LNCaP clone FGC (cell line): Measurements from ENCODE around the gene REEP6.

Experiments used
- DNase-seq: peaks from one replicate; pipeline ENCODE4 v3.0.0-alpha.2; 2011; ENCODE audit warnings: low read depth
- H3K4me3 ChIP-seq: 2 replicates; pipeline ENCODE4 v1.5.1; 2011; ENCODE audit warnings: mild to moderate bottlenecking, low read depth, low read length, control low read depth
- TF ChIP-seq, protein P1 (sequence below): IDR thresholded peaks from 2 replicates; pipeline ENCODE4 v1.5.1; 2012; ENCODE audit warnings: mild to moderate bottlenecking; ENCODE audit not compliant: control insufficient read depth, insufficient read depth; ENCODE audit errors: extremely low read depth

Gene REEP6

GRCh38 chr19:1447944-1448343 lies 43.0 kb upstream of the REEP6 start:
- DNase-seq, result no peak
- TF ChIP-seq, protein P1, sequence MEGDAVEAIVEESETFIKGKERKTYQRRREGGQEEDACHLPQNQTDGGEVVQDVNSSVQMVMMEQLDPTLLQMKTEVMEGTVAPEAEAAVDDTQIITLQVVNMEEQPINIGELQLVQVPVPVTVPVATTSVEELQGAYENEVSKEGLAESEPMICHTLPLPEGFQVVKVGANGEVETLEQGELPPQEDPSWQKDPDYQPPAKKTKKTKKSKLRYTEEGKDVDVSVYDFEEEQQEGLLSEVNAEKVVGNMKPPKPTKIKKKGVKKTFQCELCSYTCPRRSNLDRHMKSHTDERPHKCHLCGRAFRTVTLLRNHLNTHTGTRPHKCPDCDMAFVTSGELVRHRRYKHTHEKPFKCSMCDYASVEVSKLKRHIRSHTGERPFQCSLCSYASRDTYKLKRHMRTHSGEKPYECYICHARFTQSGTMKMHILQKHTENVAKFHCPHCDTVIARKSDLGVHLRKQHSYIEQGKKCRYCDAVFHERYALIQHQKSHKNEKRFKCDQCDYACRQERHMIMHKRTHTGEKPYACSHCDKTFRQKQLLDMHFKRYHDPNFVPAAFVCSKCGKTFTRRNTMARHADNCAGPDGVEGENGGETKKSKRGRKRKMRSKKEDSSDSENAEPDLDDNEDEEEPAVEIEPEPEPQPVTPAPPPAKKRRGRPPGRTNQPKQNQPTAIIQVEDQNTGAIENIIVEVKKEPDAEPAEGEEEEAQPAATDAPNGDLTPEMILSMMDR, result no peak

GRCh38 chr19:1449467-1450442 lies 41.2 kb upstream of the REEP6 start, which contains the start of gene APC2:
Gene APC2 (plus strand): TSS chr19:1450121. CDS start chr19:1453002, 2,881 bp downstream.
- no peak for DNase-seq
- no peak within 1 kb of the TSS for H3K4me3 ChIP-seq
- TF ChIP-seq, protein P1, result no peak

More at GRCh38 chr19:1447944-1448343, 43.0 kb upstream of the REEP6 start:
- H3K4me3 ChIP-seq, result no peak overlapping the region

GRCh38 chr19:1450735-1451731 lies 39.9 kb upstream of the REEP6 start:
- TF ChIP-seq, protein P1, result no peak
- DNase-seq, result no peak
- H3K4me3 ChIP-seq, result no peak overlapping the region

GRCh38 chr19:1451916-1452801 lies 38.8 kb upstream of the REEP6 start:
- DNase-seq, result no peak
- no peak overlapping the region for H3K4me3 ChIP-seq
- TF ChIP-seq, protein P1, result no peak

DNA sequence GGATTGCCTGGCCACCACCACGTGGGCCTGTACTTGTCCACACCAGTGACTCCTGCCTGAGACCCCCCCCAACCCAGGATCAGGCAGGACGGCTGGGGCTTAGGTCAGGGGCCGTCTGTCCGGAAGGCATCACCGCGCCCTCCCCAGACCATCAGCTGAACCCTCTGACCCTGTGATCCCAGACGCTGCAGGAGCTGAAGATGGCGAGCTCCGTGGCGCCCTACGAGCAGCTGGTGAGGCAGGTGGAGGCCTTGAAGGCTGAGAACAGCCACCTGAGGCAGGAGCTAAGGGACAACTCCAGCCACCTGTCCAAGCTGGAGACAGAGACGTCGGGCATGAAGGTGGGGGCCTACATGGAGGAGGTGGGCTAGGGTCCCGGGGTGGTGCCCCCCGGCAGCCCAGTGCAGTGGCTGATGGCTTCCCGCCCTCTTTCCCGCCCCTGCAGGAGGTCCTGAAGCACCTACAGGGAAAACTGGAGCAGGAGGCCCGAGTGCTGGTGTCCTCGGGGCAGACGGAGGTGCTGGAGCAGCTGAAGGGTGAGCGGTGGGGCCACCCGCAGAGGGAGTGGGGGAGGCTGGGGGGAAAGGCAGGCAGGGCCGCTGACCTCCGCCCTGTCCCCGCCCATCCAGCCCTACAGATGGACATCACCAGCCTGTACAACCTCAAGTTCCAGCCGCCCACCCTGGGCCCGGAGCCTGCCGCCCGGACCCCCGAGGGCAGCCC lies 38.0 kb upstream of the REEP6 start:
- no peak overlapping the region for H3K4me3 ChIP-seq
- no peak for DNase-seq
- TF ChIP-seq, protein P1, result no peak
